A549 (cell line): ENCODE measurements around the gene CTNNA3. TPM values are rescaled to one million over a fixed set of nuclear protein-coding genes. Genes with fewer than 3 reads are reported as not detected.

Source experiments
- ATAC-seq, 2 experiments: fragments of 200-7000 bp in 1 of 2; fragments of >200 bp in 1 of 2; cut with Nextera tagmentation in 1 of 2; cut with Tn5 transposase in 1 of 2; 3 replicates each; pipeline versions ENCODE4 v1.8.0 to v1.9.1; 2018 to 2020; ENCODE audit warnings: mild to moderate bottlenecking in 1 of 2, moderate library complexity in 1 of 2
- CTCF ChIA-PET: fragments of 300-600 bp; sonication (Branson Sonifier 250); formaldehyde crosslinking; extraction: SDS; loops from one replicate; lab custom pipeline; 2021; ENCODE audit warnings: antibody characterized with exemption, inconsistent platforms; lab: Yijun Ruan, JAX
- POLR2A ChIA-PET: fragments of 350-600 bp; formaldehyde crosslinking; extraction: SDS; loops from one replicate; lab custom pipeline; 2021; ENCODE audit warnings: antibody characterized with exemption, inconsistent platforms; lab: Yijun Ruan, JAX
- DNase-seq, 2 experiments: peaks; one replicate each; pipeline versions ENCODE4 v3.0.0 to v3.0.0-alpha.2; 2011 to 2016; ENCODE audit warnings: low read depth in 1 of 2, low spot score in 1 of 2
- FAIRE-seq: peaks from 2 replicates; lab custom pipeline; 2011; peaks lifted over from hg19 to GRCh38; lab: Jason Lieb, UNC
- H3K27ac ChIP-seq, 2 experiments: fragments of >200 bp; sonication (Bioruptor Twin); formaldehyde crosslinking; 3 replicates each; pipeline ENCODE4 v1.5.1; 2016 to 2017
- H3K4me1 ChIP-seq: fragments of >200 bp; sonication (Bioruptor Twin); formaldehyde crosslinking; 3 replicates; pipeline ENCODE4 v1.6.1; 2016
- H3K4me2 ChIP-seq: fragments of >200 bp; sonication (Bioruptor Twin); formaldehyde crosslinking; 3 replicates; pipeline ENCODE4 v1.6.1; 2016
- H3K4me3 ChIP-seq: fragments of >200 bp; sonication (Bioruptor Twin); formaldehyde crosslinking; 3 replicates; pipeline ENCODE4 v1.5.1; 2016
- H3K9me3 ChIP-seq: fragments of >200 bp; sonication (Bioruptor Twin); formaldehyde crosslinking; 3 replicates; pipeline ENCODE4 v1.6.1; 2016
- CBX2 ChIP-seq: fragments of 200-600 bp; sonication (generic); IDR thresholded peaks from 2 replicates; pipeline ENCODE4 v1.6.1; 2016; ENCODE audit warnings: low read depth, mild to moderate bottlenecking, borderline replicate concordance
- CBX8 ChIP-seq: fragments of 200-600 bp; sonication (generic); IDR thresholded peaks from 2 replicates; pipeline ENCODE4 v1.6.1; 2016
- CEBPB ChIP-seq, 2 experiments: fragments of >200 bp in 1 of 2; sonication (Bioruptor Twin) in 1 of 2; formaldehyde crosslinking in 1 of 2; IDR thresholded peaks; 2 replicates each; pipeline ENCODE4 v1.6.1; 2012 to 2016
- CHD4 ChIP-seq: fragments of 200-600 bp; sonication (generic); IDR thresholded peaks from 2 replicates; pipeline ENCODE4 v1.6.1; 2016; ENCODE audit warnings: antibody characterized with exemption, mild to moderate bottlenecking, borderline replicate concordance
- EHMT2 ChIP-seq: fragments of 200-600 bp; sonication (generic); IDR thresholded peaks from 2 replicates; pipeline ENCODE4 v1.6.1; 2016; ENCODE audit warnings: antibody characterized with exemption, low read depth, mild to moderate bottlenecking, moderate library complexity
- EP300 ChIP-seq, 2 experiments: fragments of >200 bp; sonication (Bioruptor Twin); formaldehyde crosslinking; IDR thresholded peaks; 2 replicates in 1 of 2; 3 replicates in 1 of 2; pipeline ENCODE4 v1.6.1; 2016 to 2017
- ESRRA ChIP-seq: fragments of 150-350 bp; IDR thresholded peaks from 2 replicates; pipeline ENCODE4 v1.6.1; 2014; ENCODE audit warnings: mild to moderate bottlenecking, low read length, borderline replicate concordance
- FOSB ChIP-seq: fragments of 250-450 bp; sonication (Bioruptor Pico); IDR thresholded peaks from 2 replicates; pipeline ENCODE4 v1.5.0; 2020; ENCODE audit warnings: mild to moderate bottlenecking, moderate library complexity
- JUN ChIP-seq, 2 experiments: fragments of >200 bp; sonication (Bioruptor Twin); formaldehyde crosslinking; IDR thresholded peaks; 2 replicates in 1 of 2; 3 replicates in 1 of 2; pipeline ENCODE4 v1.6.1; 2016 to 2017
- JUNB ChIP-seq: fragments of >200 bp; sonication (Bioruptor Twin); formaldehyde crosslinking; IDR thresholded peaks from 2 replicates; pipeline ENCODE4 v1.6.1; 2016
- KDM1A ChIP-seq: fragments of 200-600 bp; sonication (generic); IDR thresholded peaks from 2 replicates; pipeline ENCODE4 v1.6.1; 2016; ENCODE audit warnings: low read depth, mild to moderate bottlenecking
- KDM5A ChIP-seq: fragments of 200-600 bp; sonication (generic); IDR thresholded peaks from 2 replicates; pipeline ENCODE4 v1.6.1; 2016; ENCODE audit warnings: antibody characterized with exemption, mild to moderate bottlenecking
- NFE2L2 ChIP-seq: fragments of 150-350 bp; conservative IDR thresholded peaks from 2 replicates; pipeline ENCODE4 v1.6.1; 2014; ENCODE audit warnings: low read length
- NPAS2 ChIP-seq: fragments of 250-450 bp; sonication (Bioruptor Pico); IDR thresholded peaks from 2 replicates; pipeline ENCODE4 v1.8.0; 2022; ENCODE audit warnings: mild to moderate bottlenecking, moderate library complexity, borderline replicate concordance
- PHF8 ChIP-seq: fragments of 200-600 bp; sonication (generic); IDR thresholded peaks from 2 replicates; pipeline ENCODE4 v1.6.1; 2016; ENCODE audit warnings: low read depth, mild to moderate bottlenecking, antibody characterized with exemption, moderate library complexity, borderline replicate concordance
- POLR2AphosphoS2 ChIP-seq: conservative IDR thresholded peaks from 2 replicates; pipeline ENCODE4 v1.6.1; 2012; ENCODE audit warnings: low read length, improper control_type of control experiment, inconsistent platforms
- RAD21 ChIP-seq, 2 experiments: fragments of >200 bp in 1 of 2; sonication (Bioruptor Twin) in 1 of 2; formaldehyde crosslinking in 1 of 2; IDR thresholded peaks in 1 of 2; conservative IDR thresholded peaks in 1 of 2; 2 replicates in 1 of 2; 3 replicates in 1 of 2; pipeline ENCODE4 v1.6.1; 2012 to 2018; ENCODE audit warnings: inconsistent platforms in 1 of 2
- RARB ChIP-seq: fragments of 250-450 bp; sonication (Bioruptor Pico); IDR thresholded peaks from 2 replicates; pipeline ENCODE4 v1.8.0; 2021; ENCODE audit warnings: mild to moderate bottlenecking, moderate library complexity
- RFX5 ChIP-seq: fragments of 450-650 bp; IDR thresholded peaks from 2 replicates; pipeline ENCODE4 v1.7.1; 2014; ENCODE audit warnings: antibody characterized with exemption, mild to moderate bottlenecking, moderate library complexity
- ZSCAN20 ChIP-seq: fragments of 250-450 bp; sonication (Bioruptor Pico); IDR thresholded peaks from 2 replicates; pipeline ENCODE4 v1.8.0; 2022; ENCODE audit warnings: mild to moderate bottlenecking, moderate library complexity
- WGBS: methylation state at CpG from one replicate; pipeline ENCODE4 v1.1.6; 2017; ENCODE audit errors: missing lambda C conversion rate; 5-methylcytosine and 5-hydroxymethylcytosine counted together
- polyA plus RNA-seq, 4 experiments: library from polyadenylated mRNA; depleted of rRNA in 3 of 4; stranded (reverse); fragments of >200 nt; fragmentation: RNase III in 1 of 4; extraction: RNeasy Plus Mini Kit Qiagen cat#74134 plus additional on column Dnase treatment in 1 of 4; gene quantifications; 2 replicates in 3 of 4; 3 replicates in 1 of 4; pipeline ENCODE4 v1.2.3, GENCODE V29; 2011 to 2017
- TF ChIP-seq, protein P1 (sequence below): fragments of 200-600 bp; sonication (generic); IDR thresholded peaks from 2 replicates; pipeline ENCODE4 v1.6.1; 2016; ENCODE audit warnings: antibody characterized with exemption, mild to moderate bottlenecking, moderate library complexity
- TF ChIP-seq, protein P2 (sequence below): fragments of 250-450 bp; sonication (Bioruptor Pico); IDR thresholded peaks from 2 replicates; pipeline ENCODE4 v1.5.0; 2021; ENCODE audit warnings: mild to moderate bottlenecking, moderate library complexity, borderline replicate concordance
- TF ChIP-seq, protein P3 (sequence below): fragments of >200 bp; sonication (Bioruptor Twin); formaldehyde crosslinking; IDR thresholded peaks from 3 replicates; pipeline ENCODE4 v1.6.1; 2016
- TF ChIP-seq, protein P4 (sequence below): fragments of 250-450 bp; sonication (Bioruptor Pico); IDR thresholded peaks from 2 replicates; pipeline ENCODE4 v1.5.0; 2020; ENCODE audit warnings: low read depth, mild to moderate bottlenecking, moderate library complexity
- TF ChIP-seq, protein P5 (sequence below): fragments of >200 bp; sonication (Bioruptor Twin); formaldehyde crosslinking; IDR thresholded peaks from 3 replicates; pipeline ENCODE4 v1.5.1; 2016

CTNNA3 gene
- polyA plus RNA-seq, 2 of the 4 experiments (the other 2 are of a cell fraction) = not detected

DNA sequence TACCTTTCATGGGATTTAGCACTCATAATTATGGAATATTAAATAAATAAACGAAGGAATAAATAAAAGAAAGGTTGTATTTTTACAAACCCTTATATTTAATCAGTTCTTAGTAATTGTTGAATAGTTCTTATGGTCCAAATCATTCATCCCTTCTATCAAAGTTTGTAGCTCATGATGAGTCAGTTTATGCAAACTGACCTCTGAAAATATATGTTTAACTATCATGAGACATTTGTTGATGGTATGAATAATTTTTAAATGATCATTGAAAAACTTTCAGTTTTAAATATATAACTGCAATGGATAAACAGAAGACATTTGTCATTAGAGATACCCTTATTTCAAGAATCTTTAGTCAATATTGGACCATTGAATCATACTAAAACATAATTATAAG lies 1181.3 kb downstream of the CTNNA3 start:
- CTCF ChIA-PET = no interaction called here
- no peaks in the 10 kb centered on the region for H3K9me3 ChIP-seq
- FAIRE-seq = no peak

DNA sequence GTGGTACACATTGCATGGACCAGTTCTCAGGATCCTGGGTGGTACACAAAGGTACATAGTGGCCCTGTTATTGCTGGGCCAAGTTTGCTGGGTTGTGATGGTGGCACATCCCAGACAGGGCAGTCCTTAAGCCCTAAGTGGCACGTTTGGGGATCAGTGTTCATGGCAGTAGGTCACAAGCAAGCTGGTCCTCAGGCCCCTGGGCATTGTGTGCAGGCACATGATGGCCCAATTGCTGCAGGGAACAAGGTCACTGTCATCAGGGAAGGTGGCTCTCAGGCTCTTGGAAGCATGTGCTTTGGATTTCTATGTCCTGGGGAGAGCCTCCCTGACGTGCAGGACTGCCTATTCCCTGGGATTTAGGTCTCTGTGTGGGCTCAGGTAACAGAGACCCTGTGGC lies 1182.5 kb downstream of the CTNNA3 start:
- POLR2A ChIA-PET = no interaction called here
- no peak overlapping the region for H3K4me2 ChIP-seq
- no peaks in the 10 kb centered on the region for H3K4me1 ChIP-seq
- CTCF ChIA-PET = no interaction called here
- no peak overlapping the region for H3K27ac ChIP-seq
- ATAC-seq = no peak
- no peak for DNase-seq
- H3K9me3 ChIP-seq = no peaks in the 10 kb centered on the region
- WGBS = 0% methylated on average over 1 of the region's 2 CpGs
- H3K4me3 ChIP-seq = no peak overlapping the region
- FAIRE-seq = no peak
- TF ChIP-seq NPAS2 (no peak), RARB (CRISPR knock-in tag) (no peak), KDM5A (no peak), JUNB (no peak), EHMT2 (no peak), CBX2 (no peak), CBX8 (no peak), FOSB (CRISPR knock-in tag) (no peak), ZSCAN20 (CRISPR knock-in tag) (no peak), CHD4 (no peak), RAD21 (conservative IDR thresholded peaks at IDR 0.05 in 1 of 2, IDR thresholded peaks at IDR 0.05 in 1 of 2) (no peak), EP300 (IDR thresholded peaks at IDR 0.05) (no peak), POLR2AphosphoS2 (no peak), CEBPB (IDR thresholded peaks at IDR 0.05) (no peak)
- TF ChIP-seq, protein P1, sequence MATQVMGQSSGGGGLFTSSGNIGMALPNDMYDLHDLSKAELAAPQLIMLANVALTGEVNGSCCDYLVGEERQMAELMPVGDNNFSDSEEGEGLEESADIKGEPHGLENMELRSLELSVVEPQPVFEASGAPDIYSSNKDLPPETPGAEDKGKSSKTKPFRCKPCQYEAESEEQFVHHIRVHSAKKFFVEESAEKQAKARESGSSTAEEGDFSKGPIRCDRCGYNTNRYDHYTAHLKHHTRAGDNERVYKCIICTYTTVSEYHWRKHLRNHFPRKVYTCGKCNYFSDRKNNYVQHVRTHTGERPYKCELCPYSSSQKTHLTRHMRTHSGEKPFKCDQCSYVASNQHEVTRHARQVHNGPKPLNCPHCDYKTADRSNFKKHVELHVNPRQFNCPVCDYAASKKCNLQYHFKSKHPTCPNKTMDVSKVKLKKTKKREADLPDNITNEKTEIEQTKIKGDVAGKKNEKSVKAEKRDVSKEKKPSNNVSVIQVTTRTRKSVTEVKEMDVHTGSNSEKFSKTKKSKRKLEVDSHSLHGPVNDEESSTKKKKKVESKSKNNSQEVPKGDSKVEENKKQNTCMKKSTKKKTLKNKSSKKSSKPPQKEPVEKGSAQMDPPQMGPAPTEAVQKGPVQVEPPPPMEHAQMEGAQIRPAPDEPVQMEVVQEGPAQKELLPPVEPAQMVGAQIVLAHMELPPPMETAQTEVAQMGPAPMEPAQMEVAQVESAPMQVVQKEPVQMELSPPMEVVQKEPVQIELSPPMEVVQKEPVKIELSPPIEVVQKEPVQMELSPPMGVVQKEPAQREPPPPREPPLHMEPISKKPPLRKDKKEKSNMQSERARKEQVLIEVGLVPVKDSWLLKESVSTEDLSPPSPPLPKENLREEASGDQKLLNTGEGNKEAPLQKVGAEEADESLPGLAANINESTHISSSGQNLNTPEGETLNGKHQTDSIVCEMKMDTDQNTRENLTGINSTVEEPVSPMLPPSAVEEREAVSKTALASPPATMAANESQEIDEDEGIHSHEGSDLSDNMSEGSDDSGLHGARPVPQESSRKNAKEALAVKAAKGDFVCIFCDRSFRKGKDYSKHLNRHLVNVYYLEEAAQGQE = no peak
- TF ChIP-seq, protein P2, sequence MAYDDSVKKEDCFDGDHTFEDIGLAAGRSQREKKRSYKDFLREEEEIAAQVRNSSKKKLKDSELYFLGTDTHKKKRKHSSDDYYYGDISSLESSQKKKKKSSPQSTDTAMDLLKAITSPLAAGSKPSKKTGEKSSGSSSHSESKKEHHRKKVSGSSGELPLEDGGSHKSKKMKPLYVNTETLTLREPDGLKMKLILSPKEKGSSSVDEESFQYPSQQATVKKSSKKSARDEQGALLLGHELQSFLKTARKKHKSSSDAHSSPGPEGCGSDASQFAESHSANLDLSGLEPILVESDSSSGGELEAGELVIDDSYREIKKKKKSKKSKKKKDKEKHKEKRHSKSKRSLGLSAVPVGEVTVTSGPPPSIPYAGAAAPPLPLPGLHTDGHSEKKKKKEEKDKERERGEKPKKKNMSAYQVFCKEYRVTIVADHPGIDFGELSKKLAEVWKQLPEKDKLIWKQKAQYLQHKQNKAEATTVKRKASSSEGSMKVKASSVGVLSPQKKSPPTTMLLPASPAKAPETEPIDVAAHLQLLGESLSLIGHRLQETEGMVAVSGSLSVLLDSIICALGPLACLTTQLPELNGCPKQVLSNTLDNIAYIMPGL (CRISPR knock-in tag) = no peak

More for the DNA sequence above, 1181.3 kb downstream of the CTNNA3 start:
- Histone ChIP-seq H3K4me3 (no peak overlapping the region), H3K27ac (no peak overlapping the region), H3K4me2 (no peak overlapping the region)
- POLR2A ChIA-PET = no interaction called here
- 0% methylated on average over 1 of the region's 1 CpG for WGBS
- DNase-seq = no peak
- TF ChIP-seq NFE2L2 (no peak), ESRRA (no peak), PHF8 (no peak), RFX5 (no peak), KDM1A (no peak), ZSCAN20 (CRISPR knock-in tag) (no peak), JUN (IDR thresholded peaks at IDR 0.05) (no peak)
- TF ChIP-seq, protein P3, sequence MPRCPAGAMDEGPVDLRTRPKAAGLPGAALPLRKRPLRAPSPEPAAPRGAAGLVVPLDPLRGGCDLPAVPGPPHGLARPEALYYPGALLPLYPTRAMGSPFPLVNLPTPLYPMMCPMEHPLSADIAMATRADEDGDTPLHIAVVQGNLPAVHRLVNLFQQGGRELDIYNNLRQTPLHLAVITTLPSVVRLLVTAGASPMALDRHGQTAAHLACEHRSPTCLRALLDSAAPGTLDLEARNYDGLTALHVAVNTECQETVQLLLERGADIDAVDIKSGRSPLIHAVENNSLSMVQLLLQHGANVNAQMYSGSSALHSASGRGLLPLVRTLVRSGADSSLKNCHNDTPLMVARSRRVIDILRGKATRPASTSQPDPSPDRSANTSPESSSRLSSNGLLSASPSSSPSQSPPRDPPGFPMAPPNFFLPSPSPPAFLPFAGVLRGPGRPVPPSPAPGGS = no peak
- TF ChIP-seq, protein P4, sequence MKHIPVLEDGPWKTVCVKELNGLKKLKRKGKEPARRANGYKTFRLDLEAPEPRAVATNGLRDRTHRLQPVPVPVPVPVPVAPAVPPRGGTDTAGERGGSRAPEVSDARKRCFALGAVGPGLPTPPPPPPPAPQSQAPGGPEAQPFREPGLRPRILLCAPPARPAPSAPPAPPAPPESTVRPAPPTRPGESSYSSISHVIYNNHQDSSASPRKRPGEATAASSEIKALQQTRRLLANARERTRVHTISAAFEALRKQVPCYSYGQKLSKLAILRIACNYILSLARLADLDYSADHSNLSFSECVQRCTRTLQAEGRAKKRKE = no peak
- TF ChIP-seq, protein P5, sequence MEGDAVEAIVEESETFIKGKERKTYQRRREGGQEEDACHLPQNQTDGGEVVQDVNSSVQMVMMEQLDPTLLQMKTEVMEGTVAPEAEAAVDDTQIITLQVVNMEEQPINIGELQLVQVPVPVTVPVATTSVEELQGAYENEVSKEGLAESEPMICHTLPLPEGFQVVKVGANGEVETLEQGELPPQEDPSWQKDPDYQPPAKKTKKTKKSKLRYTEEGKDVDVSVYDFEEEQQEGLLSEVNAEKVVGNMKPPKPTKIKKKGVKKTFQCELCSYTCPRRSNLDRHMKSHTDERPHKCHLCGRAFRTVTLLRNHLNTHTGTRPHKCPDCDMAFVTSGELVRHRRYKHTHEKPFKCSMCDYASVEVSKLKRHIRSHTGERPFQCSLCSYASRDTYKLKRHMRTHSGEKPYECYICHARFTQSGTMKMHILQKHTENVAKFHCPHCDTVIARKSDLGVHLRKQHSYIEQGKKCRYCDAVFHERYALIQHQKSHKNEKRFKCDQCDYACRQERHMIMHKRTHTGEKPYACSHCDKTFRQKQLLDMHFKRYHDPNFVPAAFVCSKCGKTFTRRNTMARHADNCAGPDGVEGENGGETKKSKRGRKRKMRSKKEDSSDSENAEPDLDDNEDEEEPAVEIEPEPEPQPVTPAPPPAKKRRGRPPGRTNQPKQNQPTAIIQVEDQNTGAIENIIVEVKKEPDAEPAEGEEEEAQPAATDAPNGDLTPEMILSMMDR = no peak
- TF ChIP-seq, protein P2 (CRISPR knock-in tag) = no peak
- TF ChIP-seq, all 56 proteins: peak for 0
- H3K4me1 ChIP-seq = no peaks in the 10 kb centered on the region
- no peak for ATAC-seq
